ENCODE data around the gene VTN.
A peak's percentile ranks its signal among the peaks of the same experiment; 100 is the strongest.

The VTN gene

GRCh38 chr17:28367641-28368305 lies 2.3 kb downstream of the VTN start:
- DNase-seq: no peak

- DNase-seq: no peak
Measured at GRCh38 chr17:28366605-28367004, 3.5 kb downstream of the VTN start.

GRCh38 chr17:28365487-28365886 lies 4.6 kb downstream of the VTN start:
- no peak for DNase-seq

- no peak for DNase-seq
Measured at GRCh38 chr17:28364665-28365363, 5.3 kb downstream of the VTN start, which contains the start of gene SEBOX. Gene SEBOX (minus strand): TSS chr17:28365199. CDS start chr17:28365151, 48 bp downstream.

- no peak for DNase-seq
Measured at GRCh38 chr17:28363776-28364650, 6.1 kb downstream of the VTN start.

- DNase-seq: no peak
Measured at GRCh38 chr17:28363186-28363585, 6.9 kb downstream of the VTN start.

- DNase-seq: no peak
Measured at GRCh38 chr17:28357901-28358197, 12.3 kb downstream of the VTN start.

- DNase-seq: peak; percentile 86 to 95 (median 93)
Measured at GRCh38 chr17:28357061-28357900, 12.8 kb downstream of the VTN start, which contains the start of gene POLDIP2. Gene POLDIP2 (minus strand): TSS chr17:28357527. CDS start chr17:28357448, 79 bp downstream.

GRCh38 chr17:28350271-28350670 lies 19.8 kb downstream of the VTN start:
- no peak for DNase-seq

GRCh38 chr17:28348979-28349378 lies 21.1 kb downstream of the VTN start:
- DNase-seq: no peak

- DNase-seq: no peak
Measured at GRCh38 chr17:28347261-28347891, 22.7 kb downstream of the VTN start.

GRCh38 chr17:28346746-28347246 lies 23.3 kb downstream of the VTN start:
- DNase-seq: no peak

GRCh38 chr17:28346199-28346580 lies 23.9 kb downstream of the VTN start:
- DNase-seq: no peak

GRCh38 chr17:28345419-28346198 lies 24.5 kb downstream of the VTN start:
- DNase-seq: no peak

GRCh38 chr17:28344435-28344901 lies 25.6 kb downstream of the VTN start:
- no peak for DNase-seq

- DNase-seq: no peak
Measured at GRCh38 chr17:28344011-28344410, 26.1 kb downstream of the VTN start.

GRCh38 chr17:28343491-28343932 lies 26.6 kb downstream of the VTN start:
- no peak for DNase-seq

- DNase-seq: no peak
Measured at GRCh38 chr17:28342313-28342712, 27.8 kb downstream of the VTN start.

GRCh38 chr17:28341516-28341915 lies 28.6 kb downstream of the VTN start:
- DNase-seq: no peak

GRCh38 chr17:28340374-28340773 lies 29.7 kb downstream of the VTN start:
- DNase-seq: no peak

GRCh38 chr17:28339431-28339830 lies 30.7 kb downstream of the VTN start:
- no peak for DNase-seq
